IMR-90 (cell line): ENCODE measurements around the gene RAB3IL1. TPM values are rescaled to one million over a fixed set of nuclear protein-coding genes. Genes with fewer than 3 reads are reported as not detected.

ENCODE experiments used
- ATAC-seq: fragments of 200-7000 bp; cut with Tn5 transposase; 2 replicates; pipeline ENCODE4 v1.9.1; 2020; ENCODE audit warnings: low read depth, mild to moderate bottlenecking, moderate library complexity
- BruUV-seq: library from RNA; stranded (reverse); fragments of 400-500 nt; replicated peaks from 2 replicates; lab custom pipeline; 2021; lab: Mats Ljungman, UMichigan
- CTCF ChIA-PET: fragments of 300-600 bp; formaldehyde crosslinking; extraction: SDS; loops from one replicate; lab custom pipeline; 2021; ENCODE audit warnings: antibody characterized with exemption; lab: Yijun Ruan, JAX
- POLR2A ChIA-PET: fragments of 300-600 bp; sonication (Branson Sonifier 250); formaldehyde crosslinking; loops from one replicate; lab custom pipeline; 2022; ENCODE audit warnings: antibody characterized with exemption; ENCODE audit not compliant: unreplicated experiment; lab: Charles Lee
- DNase-seq: peaks from one replicate; pipeline ENCODE4 v3.0.0; 2013
- H2AFZ ChIP-seq: replicated peaks from 2 replicates; pipeline ENCODE3; 2013; ENCODE audit warnings: low read length, mild to moderate bottlenecking; ENCODE audit not compliant: poor library complexity
- H2AK5ac ChIP-seq: 2 replicates; pipeline ENCODE4 v1.6.1; 2013; ENCODE audit warnings: low read depth, low read length, inconsistent platforms
- H2AK9ac ChIP-seq: replicated peaks from 2 replicates; pipeline ENCODE3; 2013; ENCODE audit warnings: mild to moderate bottlenecking, low read depth, low read length, moderate library complexity; ENCODE audit not compliant: poor library complexity
- H2BK120ac ChIP-seq: 2 replicates; pipeline ENCODE4 v1.6.1; 2013; ENCODE audit warnings: low read depth, low read length, inconsistent platforms
- H2BK15ac ChIP-seq: 3 replicates; pipeline ENCODE4 v1.6.1; 2013; ENCODE audit warnings: low read depth, low read length, inconsistent platforms
- H2BK20ac ChIP-seq: 2 replicates; pipeline ENCODE4 v1.6.1; 2013; ENCODE audit warnings: low read depth, mild to moderate bottlenecking, inconsistent platforms, low read length, moderate library complexity
- H2BK5ac ChIP-seq: 2 replicates; pipeline ENCODE4 v1.6.1; 2013; ENCODE audit warnings: mild to moderate bottlenecking, low read depth, low read length, inconsistent platforms; ENCODE audit not compliant: poor library complexity, severe bottlenecking
- H3K14ac ChIP-seq: replicated peaks from 2 replicates; pipeline ENCODE4 v1.6.1; 2013; ENCODE audit warnings: low read depth, low read length, inconsistent platforms
- H3K18ac ChIP-seq: 2 replicates; pipeline ENCODE4 v1.6.1; 2013; ENCODE audit warnings: low read depth, low read length, control low read depth
- H3K23ac ChIP-seq: 2 replicates; pipeline ENCODE4 v1.6.1; 2013; ENCODE audit warnings: low read depth, low read length, inconsistent platforms
- H3K27ac ChIP-seq: 2 replicates; pipeline ENCODE4 v1.5.1; 2013; ENCODE audit warnings: mild to moderate bottlenecking, control low read depth, low read length; ENCODE audit not compliant: insufficient read depth
- H3K27me3 ChIP-seq: 2 replicates; pipeline ENCODE4 v1.6.1; 2013; ENCODE audit warnings: low read length; ENCODE audit not compliant: control insufficient read depth, insufficient read depth
- H3K36me3 ChIP-seq: 2 replicates; pipeline ENCODE4 v1.6.1; 2013; ENCODE audit warnings: low read length, mixed read lengths; ENCODE audit not compliant: control insufficient read depth, insufficient read depth
- H3K4ac ChIP-seq: 2 replicates; pipeline ENCODE4 v1.6.1; 2013; ENCODE audit warnings: low read depth, low read length, inconsistent platforms
- H3K4me1 ChIP-seq: 2 replicates; pipeline ENCODE4 v1.6.1; 2013; ENCODE audit warnings: low read length, mixed read lengths; ENCODE audit not compliant: control insufficient read depth, insufficient read depth
- H3K4me2 ChIP-seq: 2 replicates; pipeline ENCODE4 v1.6.1; 2013; ENCODE audit warnings: low read depth, mild to moderate bottlenecking, control low read depth, low read length, moderate library complexity
- H3K4me3 ChIP-seq: 2 replicates; pipeline ENCODE4 v1.5.1; 2013; ENCODE audit warnings: low read depth, mild to moderate bottlenecking, control low read depth, low read length, moderate library complexity; ENCODE audit not compliant: insufficient read depth
- H3K56ac ChIP-seq: 2 replicates; pipeline ENCODE4 v1.6.1; 2013; ENCODE audit warnings: low read length, inconsistent platforms; ENCODE audit not compliant: insufficient read depth; ENCODE audit errors: extremely low read depth
- H3K79me1 ChIP-seq, 2 experiments: 2 replicates each; pipeline ENCODE4 v1.6.1; 2013; ENCODE audit warnings: low read length in 2 of 2, inconsistent platforms in 1 of 2, low read depth in 1 of 2
- H3K9ac ChIP-seq: 2 replicates; pipeline ENCODE4 v1.6.1; 2013; ENCODE audit warnings: low read depth, low read length, control low read depth
- H3K9me1 ChIP-seq: 2 replicates; pipeline ENCODE4 v1.6.1; 2013; ENCODE audit warnings: low read length, inconsistent platforms; ENCODE audit not compliant: insufficient read depth
- H3K9me3 ChIP-seq: 2 replicates; pipeline ENCODE4 v1.6.1; 2013; ENCODE audit warnings: low read length; ENCODE audit not compliant: control insufficient read depth, insufficient read depth
- H4K20me1 ChIP-seq: 2 replicates; pipeline ENCODE4 v1.6.1; 2013; ENCODE audit warnings: low read length, inconsistent platforms; ENCODE audit not compliant: insufficient read depth
- H4K5ac ChIP-seq: 2 replicates; pipeline ENCODE4 v1.6.1; 2013; ENCODE audit warnings: mild to moderate bottlenecking, low read depth, low read length, control low read depth
- H4K8ac ChIP-seq, 2 experiments: 2 replicates each; pipeline ENCODE4 v1.6.1; 2013; ENCODE audit warnings: low read depth in 2 of 2, low read length in 2 of 2, control low read depth in 1 of 2, inconsistent platforms in 1 of 2
- H4K91ac ChIP-seq: 2 replicates; pipeline ENCODE4 v1.6.1; 2013; ENCODE audit warnings: low read depth, low read length, inconsistent platforms; ENCODE audit not compliant: insufficient read depth
- CTCF ChIP-seq: conservative IDR thresholded peaks from 2 replicates; pipeline ENCODE4 v1.5.1; 2012; ENCODE audit warnings: mild to moderate bottlenecking, low read depth, low read length, improper control_type of control experiment
- MXI1 ChIP-seq: IDR thresholded peaks from 2 replicates; pipeline ENCODE4 v1.6.1; 2012; ENCODE audit warnings: low read depth, mild to moderate bottlenecking, low read length, moderate library complexity, borderline replicate concordance
- POLR2A ChIP-seq: IDR thresholded peaks from 2 replicates; pipeline ENCODE4 v1.6.1; 2012; ENCODE audit warnings: mild to moderate bottlenecking, low read depth, low read length
- RCOR1 ChIP-seq: IDR thresholded peaks from 2 replicates; pipeline ENCODE4 v1.6.1; 2012; ENCODE audit warnings: mild to moderate bottlenecking, low read length, improper control_type of control experiment; ENCODE audit not compliant: insufficient replicate concordance
- SMC3 ChIP-seq: fragments of 150-350 bp; IDR thresholded peaks from 2 replicates; pipeline ENCODE4 v1.6.1; 2016; ENCODE audit warnings: low read depth, mild to moderate bottlenecking, antibody characterized with exemption, low read length, moderate library complexity
- WGBS, 2 experiments: methylation state at CpG; one replicate each; pipeline versions ENCODE4 v1.1.5 to v1.1.7; 2013; ENCODE audit warnings: missing lambda C conversion rate in 2 of 2; ENCODE audit not compliant: insufficient read length in 1 of 2; ENCODE audit errors: extremely low coverage in 2 of 2; 5-methylcytosine and 5-hydroxymethylcytosine counted together
- dilution Hi-C: fragments of 300-500 bp; cut with HindIII; formaldehyde crosslinking; loops from one replicate; pipeline ENCODE4 v1.14.3; 2018; ENCODE audit warnings: low sequenced_read_pairs; ENCODE audit not compliant: unreplicated experiment
- in situ Hi-C: fragments of 300-500 bp; cut with MboI; formaldehyde crosslinking; loops from 3 replicates; pipeline ENCODE4 v1.14.3; 2019; ENCODE audit warnings: low sequenced_read_pairs, inconsistent platforms, mixed read lengths
- intact Hi-C: fragments of 100-400 bp; cut with micrococcal nuclease; formaldehyde crosslinking; loops from 2 replicates; pipeline ENCODE4 v1.10.0; 2022
- polyA plus RNA-seq, 3 experiments: library from polyadenylated mRNA; depleted of rRNA; stranded (reverse); fragments of >200 nt; gene quantifications; 2 replicates each; pipeline ENCODE4 v1.2.3, GENCODE V29; 2012; ENCODE audit warnings: low replicate concordance in 1 of 3
- total RNA-seq: library from RNA; depleted of rRNA; stranded (reverse); fragments of >200 nt; gene quantifications from 2 replicates; pipeline ENCODE4 v1.2.3, GENCODE V29; 2012
- TF ChIP-seq, protein P1 (sequence below): fragments of 150-350 bp; IDR thresholded peaks from 2 replicates; pipeline ENCODE4 v1.6.1; 2016; ENCODE audit warnings: low read depth, mild to moderate bottlenecking, low read length, moderate library complexity, borderline replicate concordance
- TF ChIP-seq, protein P2 (sequence below): fragments of 150-350 bp; IDR thresholded peaks from 2 replicates; pipeline ENCODE4 v1.6.1; 2017; ENCODE audit warnings: mild to moderate bottlenecking, antibody characterized with exemption, low read length, low read depth

RAB3IL1 gene
- total and polyA plus RNA-seq, 2 of the 4 experiments (the other 2 are of a cell fraction) = 0.72 to 1.9 TPM

- dilution Hi-C loops = no loop called here
- H2BK120ac ChIP-seq = no peak overlapping the region
- no peak overlapping the region for H3K4me2 ChIP-seq
- H3K4ac ChIP-seq = no peak overlapping the region
- no TSS peak for BruUV-seq
- H2BK5ac ChIP-seq = no peak overlapping the region
- peaks cover 3% of the 10 kb centered on the region; the same call in 1 of the 2 replicates for H4K20me1 ChIP-seq
- no peak overlapping the region for H4K5ac ChIP-seq
- no peak overlapping the region for H2BK20ac ChIP-seq
- no peaks in the 10 kb centered on the region for H3K9me3 ChIP-seq
- H4K8ac ChIP-seq = no peak overlapping the region
- no peak overlapping the region for H3K56ac ChIP-seq
- TF ChIP-seq, protein P1, sequence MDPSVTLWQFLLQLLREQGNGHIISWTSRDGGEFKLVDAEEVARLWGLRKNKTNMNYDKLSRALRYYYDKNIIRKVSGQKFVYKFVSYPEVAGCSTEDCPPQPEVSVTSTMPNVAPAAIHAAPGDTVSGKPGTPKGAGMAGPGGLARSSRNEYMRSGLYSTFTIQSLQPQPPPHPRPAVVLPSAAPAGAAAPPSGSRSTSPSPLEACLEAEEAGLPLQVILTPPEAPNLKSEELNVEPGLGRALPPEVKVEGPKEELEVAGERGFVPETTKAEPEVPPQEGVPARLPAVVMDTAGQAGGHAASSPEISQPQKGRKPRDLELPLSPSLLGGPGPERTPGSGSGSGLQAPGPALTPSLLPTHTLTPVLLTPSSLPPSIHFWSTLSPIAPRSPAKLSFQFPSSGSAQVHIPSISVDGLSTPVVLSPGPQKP = no peak
- TF ChIP-seq POLR2A (no peak), MXI1 (no peak), RCOR1 (no peak), SMC3 (no peak), CTCF (no peak)
- TF ChIP-seq, protein P2, sequence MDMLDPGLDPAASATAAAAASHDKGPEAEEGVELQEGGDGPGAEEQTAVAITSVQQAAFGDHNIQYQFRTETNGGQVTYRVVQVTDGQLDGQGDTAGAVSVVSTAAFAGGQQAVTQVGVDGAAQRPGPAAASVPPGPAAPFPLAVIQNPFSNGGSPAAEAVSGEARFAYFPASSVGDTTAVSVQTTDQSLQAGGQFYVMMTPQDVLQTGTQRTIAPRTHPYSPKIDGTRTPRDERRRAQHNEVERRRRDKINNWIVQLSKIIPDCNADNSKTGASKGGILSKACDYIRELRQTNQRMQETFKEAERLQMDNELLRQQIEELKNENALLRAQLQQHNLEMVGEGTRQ = no peak
- 94% methylated on average over 3 of the region's 6 CpGs; no CpG with 5 or more reads in 1 of the 2 experiments for WGBS, 2 experiments
- ChIA-PET POLR2A (no interaction called here), CTCF (no interaction called here)
- no peak overlapping the region for H2AFZ ChIP-seq
- no peak for ATAC-seq
- no peak overlapping the region for H2AK9ac ChIP-seq
- peaks cover 4% of the 10 kb centered on the region; the same call in 1 of the 2 replicates for H3K27me3 ChIP-seq
- 0 out of 4 replicates have a peak, but pooled peaks cover 0 to 3% of the 10 kb centered on the region in 2 experiments for H3K79me1 ChIP-seq
- no peak overlapping the region for H3K23ac ChIP-seq
- H3K4me1 ChIP-seq = no peaks in the 10 kb centered on the region
- H3K36me3 ChIP-seq = no peaks in the 10 kb centered on the region
- in situ Hi-C loops = no loop called here
- intact Hi-C loops = no loop called here
- no peak overlapping the region for H3K18ac ChIP-seq
- no peak for DNase-seq
- no peak overlapping the region for H4K91ac ChIP-seq
- no peak overlapping the region for H3K27ac ChIP-seq
- no peak overlapping the region for H3K4me3 ChIP-seq
- no peak overlapping the region for H3K9ac ChIP-seq
- H3K14ac ChIP-seq = no peak overlapping the region
- 0 out of 2 replicates have a peak, but pooled peaks cover 4% of the 10 kb centered on the region for H3K9me1 ChIP-seq
- no peak overlapping the region for H2BK15ac ChIP-seq
- no peak overlapping the region for H2AK5ac ChIP-seq
These were observed 4.9 kb downstream of the RAB3IL1 start for GRCh38 chr11:61912530-61912898.
